HG03135 (cell line): ENCODE results near the gene ATF6.
A peak's percentile ranks its signal among the peaks of the same experiment; 100 is the strongest.

Experiments
- ATAC-seq: cut with Tn5 transposase; IDR thresholded peaks from one replicate; pipeline ENCODE4 v1.9.1; 2021; ENCODE audit warnings: mild to moderate bottlenecking, moderate library complexity; ENCODE audit not compliant: unreplicated experiment

The ATF6 gene

DNA sequence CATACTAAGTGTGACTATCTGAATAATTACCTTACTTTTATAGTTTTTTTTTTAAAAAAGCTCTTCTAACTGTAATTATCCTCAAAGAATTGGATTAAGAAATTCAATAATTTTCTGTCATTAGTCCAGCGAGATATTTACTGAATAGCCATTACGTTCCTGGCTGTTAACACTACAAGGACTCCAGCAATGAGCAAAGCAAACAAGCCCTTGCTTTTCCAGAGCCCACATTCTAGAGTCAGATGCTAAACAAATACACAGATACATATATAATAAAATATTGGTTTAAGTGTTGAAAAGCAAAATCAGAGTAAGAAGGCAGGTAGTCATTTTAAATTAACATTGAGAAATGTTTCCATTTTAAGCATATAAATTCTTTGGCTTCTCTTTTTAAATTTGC, 118.4 kb downstream of the ATF6 start:
- no peak for ATAC-seq

DNA sequence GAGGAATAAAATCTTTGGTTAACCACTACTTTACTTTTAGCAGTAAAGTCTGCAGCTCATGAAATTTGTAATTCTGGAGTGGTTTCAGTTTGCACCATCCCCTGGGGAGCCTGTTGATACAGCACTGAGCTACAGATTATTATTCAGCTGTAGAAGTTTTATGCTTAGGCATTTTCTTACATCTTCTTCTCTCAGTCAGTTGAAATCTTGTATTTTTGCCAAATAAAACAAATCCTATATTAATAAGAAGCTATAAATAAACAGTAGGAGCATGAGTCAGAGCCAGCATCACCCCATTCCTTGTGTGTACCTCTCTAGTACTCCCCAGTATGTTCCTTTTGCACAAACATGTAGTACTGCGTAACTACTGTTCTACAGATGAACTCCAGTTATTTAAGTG, 118.9 kb downstream of the ATF6 start:
- no peak for ATAC-seq

DNA sequence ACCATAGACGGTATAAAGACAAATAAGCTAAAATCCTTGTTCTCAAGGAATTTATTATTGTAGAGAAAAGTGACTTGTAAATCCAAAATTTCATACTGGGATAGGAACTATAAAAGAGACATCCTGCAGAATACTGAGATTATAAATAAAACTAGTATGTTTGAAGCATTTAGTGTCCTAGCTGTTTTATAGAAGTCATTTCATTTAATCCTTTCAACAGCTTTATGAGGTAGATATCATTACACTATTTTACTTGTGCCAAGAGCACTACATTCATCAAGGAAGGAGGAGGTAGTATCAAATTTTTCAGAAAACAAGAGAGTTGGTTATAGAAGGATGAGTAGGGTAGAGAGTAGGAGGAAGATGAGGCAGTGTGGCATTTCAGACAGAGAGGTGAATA, 119.6 kb downstream of the ATF6 start:
- no peak for ATAC-seq

- ATAC-seq: no peak
Observed at GRCh38 chr1:161886589-161886988, 120.5 kb downstream of the ATF6 start.

- no peak for ATAC-seq
Observed at GRCh38 chr1:161887730-161888287, 121.7 kb downstream of the ATF6 start.

DNA sequence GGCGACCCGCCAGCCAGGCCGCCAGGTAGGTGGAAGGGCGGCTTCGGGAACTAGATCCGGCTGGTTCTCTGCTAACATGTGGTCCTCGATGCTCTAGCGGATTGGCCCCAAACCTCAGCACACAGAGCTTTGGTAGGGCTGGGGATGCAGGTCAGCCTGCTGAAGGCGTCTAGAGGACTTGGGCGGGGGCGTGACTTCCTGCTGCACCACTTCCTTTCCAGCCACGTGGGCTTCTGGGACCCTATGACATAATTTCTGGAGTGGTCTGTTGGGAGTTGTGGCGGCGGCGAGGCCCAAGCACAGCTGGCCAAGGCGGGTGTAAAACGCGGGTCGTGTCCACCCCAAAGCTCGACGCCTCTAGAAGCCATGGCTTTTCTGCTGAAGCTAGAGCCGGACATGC, 124.5 kb downstream of the ATF6 start:
- no peak for ATAC-seq

- ATAC-seq: no peak
Observed at GRCh38 chr1:161899091-161899490, 133.0 kb downstream of the ATF6 start.

GRCh38 chr1:161900160-161900559, 134.0 kb downstream of the ATF6 start:
- no peak for ATAC-seq

DNA sequence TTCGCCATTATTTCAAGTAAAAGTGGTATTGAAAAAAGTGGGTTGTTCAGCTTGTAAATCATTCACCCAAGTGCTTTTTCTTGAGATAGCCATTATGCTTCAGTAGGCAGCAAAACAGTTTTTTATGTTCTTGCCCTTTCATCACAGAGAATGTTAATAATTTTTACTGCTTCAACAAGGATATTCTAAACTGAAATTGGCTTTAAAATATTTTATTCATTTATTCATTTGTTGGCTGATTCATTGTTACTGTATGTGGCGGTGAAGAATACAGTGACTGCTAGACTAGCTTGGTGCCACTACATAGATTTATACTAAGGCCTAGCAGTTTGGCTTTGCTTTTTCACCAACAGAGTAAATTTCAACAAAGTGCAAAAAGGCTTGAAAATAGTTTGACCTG, 136.1 kb downstream of the ATF6 start:
- no peak for ATAC-seq

GRCh38 chr1:161905269-161905884, 139.3 kb downstream of the ATF6 start:
- no peak for ATAC-seq

DNA sequence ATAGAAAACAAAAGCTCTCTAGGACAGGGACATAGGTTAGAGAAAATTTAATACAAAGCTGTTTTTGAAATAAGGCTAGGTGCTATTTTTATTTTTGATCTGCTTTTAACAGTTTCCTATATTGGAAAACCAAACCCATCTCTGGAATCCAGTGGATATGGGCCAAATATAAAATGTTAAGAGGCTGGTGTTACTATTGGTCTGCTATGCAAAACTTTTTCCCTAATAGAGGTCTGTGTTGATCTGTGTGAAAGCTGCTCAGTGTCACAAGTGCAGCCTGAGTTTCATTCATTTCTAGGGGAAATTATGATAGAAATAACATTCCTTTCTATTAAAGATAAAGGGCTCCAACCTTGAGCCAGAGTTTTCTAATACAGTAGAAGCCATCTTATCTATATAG, 141.1 kb downstream of the ATF6 start:
- no peak for ATAC-seq

- no peak for ATAC-seq
Observed at GRCh38 chr1:161908264-161908663, 142.1 kb downstream of the ATF6 start.

DNA sequence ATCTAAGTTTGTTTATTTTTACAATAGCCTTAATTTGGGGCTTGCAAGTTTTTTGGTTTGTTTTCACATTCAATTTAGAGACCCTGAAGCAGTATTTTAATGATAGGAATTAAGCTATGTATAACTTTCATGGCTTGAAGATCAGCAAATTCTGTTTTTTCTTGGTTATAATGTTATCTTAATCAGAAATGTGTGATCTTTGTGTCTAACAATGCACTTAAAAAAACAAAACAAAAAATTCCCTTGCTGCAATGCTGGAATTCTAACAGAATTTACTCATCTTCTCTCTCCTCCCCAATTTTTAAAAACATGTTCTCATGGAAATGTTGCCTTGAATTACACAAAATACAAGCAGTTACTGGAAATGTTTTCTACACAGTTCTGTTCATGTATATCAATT, 144.5 kb downstream of the ATF6 start:
- no peak for ATAC-seq

DNA sequence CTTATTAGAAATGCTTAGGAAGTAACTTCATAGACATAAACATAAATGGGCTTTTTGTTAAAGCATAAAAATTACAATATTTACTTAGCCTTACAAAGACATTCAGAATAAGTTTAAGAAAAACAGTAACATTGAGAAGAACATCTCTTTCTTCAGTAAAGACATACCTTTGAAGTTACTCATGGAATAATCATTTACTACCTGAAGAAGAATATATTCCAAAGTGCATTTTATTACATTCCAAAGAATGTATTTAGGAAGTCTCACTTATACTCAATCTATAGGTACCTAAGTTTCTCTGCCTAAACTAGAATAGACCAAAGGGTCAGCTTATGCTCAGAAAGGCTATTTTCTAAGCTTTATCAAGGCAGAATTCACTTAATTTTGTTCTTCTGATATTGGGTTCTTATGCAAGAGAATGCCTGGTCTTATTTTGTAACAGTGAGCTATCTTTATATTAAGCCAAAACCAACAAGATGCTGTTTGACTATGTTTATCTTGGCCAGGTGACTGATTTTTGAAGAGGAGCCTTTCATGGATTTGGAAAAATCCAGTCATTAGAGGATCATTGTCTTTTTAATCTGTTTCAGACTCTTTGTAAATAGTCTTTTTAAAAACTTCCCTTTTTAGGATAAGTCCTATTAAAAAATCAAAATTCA, 147.5 kb downstream of the ATF6 start:
- no peak for ATAC-seq

GRCh38 chr1:161914595-161914994, 148.5 kb downstream of the ATF6 start:
- no peak for ATAC-seq

GRCh38 chr1:161915051-161915503, 149.0 kb downstream of the ATF6 start:
- ATAC-seq: peak; percentile 74

GRCh38 chr1:161915978-161916377, 149.9 kb downstream of the ATF6 start:
- no peak for ATAC-seq

- ATAC-seq: no peak
Observed at GRCh38 chr1:161919229-161919628, 153.1 kb downstream of the ATF6 start.

DNA sequence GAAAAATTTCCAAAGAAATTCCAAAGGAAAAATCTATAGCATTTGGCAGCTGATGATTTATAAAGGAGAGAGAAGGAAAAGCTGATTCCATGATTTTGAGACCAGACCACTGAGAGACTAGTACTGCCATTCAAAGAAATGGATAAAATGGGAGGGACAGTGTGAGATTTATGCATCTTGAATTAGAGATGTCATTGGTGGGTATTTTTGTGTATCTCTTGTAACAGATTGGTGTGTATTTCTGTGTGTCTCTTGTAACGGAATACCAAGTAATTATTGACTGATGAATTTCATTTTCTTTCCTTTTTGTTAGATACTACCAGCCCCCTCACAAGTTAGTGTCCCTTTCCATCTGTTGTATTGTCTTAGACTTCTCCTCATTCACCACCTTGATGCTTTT, 155.4 kb downstream of the ATF6 start:
- no peak for ATAC-seq

GRCh38 chr1:161921990-161922389, 155.9 kb downstream of the ATF6 start:
- no peak for ATAC-seq

GRCh38 chr1:161928056-161928455, 161.9 kb downstream of the ATF6 start:
- ATAC-seq: no peak

DNA sequence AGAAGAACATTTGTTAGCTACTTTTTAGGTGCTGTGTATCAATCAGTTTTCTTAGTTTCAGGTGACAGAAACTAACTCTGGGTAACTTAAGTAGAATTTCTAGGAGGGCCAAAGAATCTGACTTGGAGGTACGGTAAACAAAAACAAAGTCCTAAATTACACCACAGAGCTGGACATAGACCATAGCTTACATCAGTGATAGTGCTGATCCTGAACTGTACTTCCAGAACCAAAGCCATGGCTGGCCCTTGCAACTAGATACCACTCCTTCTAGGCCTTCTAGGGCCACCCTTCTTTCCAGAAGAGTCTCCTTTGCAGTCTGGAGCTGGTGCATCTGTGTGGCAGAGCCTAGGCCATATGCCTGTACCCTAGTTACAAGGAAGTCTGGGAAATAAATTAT, 163.0 kb downstream of the ATF6 start:
- no peak for ATAC-seq

- no peak for ATAC-seq
Observed at GRCh38 chr1:161930064-161930463, 163.9 kb downstream of the ATF6 start.
